ENCODE measurements around the gene SP2. TPM values are rescaled to one million over a fixed set of nuclear protein-coding genes. Genes with fewer than 3 reads are reported as not detected.

The SP2 gene
- total and polyA plus RNA-seq, 2 of the 8 experiments (the other 6 are each of a cell fraction or from before 2014, with no cell fraction given): 5.6 to 13.8 TPM

GRCh38 chr17:47970725-47971499 is 74.9 kb downstream of the SP2 start, which contains the start of gene CDK5RAP3 (continued):
- TF ChIP-seq HDAC2 (IDR thresholded peaks at IDR 0.05; ENCODE audit: borderline replicate concordance in 1 of 2, low read depth in 2 of 2, low read length in 2 of 2) (peak; percentile 52 to 93; a peak in 2 of 4 replicates), NANOG (IDR thresholded peaks at IDR 0.05; ENCODE audit: insufficient read depth, low read depth, low read length, poor library complexity, severe bottlenecking) (peak; percentile 23), SIX5 (IDR thresholded peaks at IDR 0.05; ENCODE audit: low read depth, low read length) (no peak), CREB1 (IDR thresholded peaks at IDR 0.05) (peak; percentile 90), TCF12 (IDR thresholded peaks at IDR 0.05; ENCODE audit: low read depth, low read length) (no peak), CBX8 (IDR thresholded peaks at IDR 0.05; ENCODE audit: borderline replicate concordance, low read depth, low read length) (no peak), CHD7 (IDR thresholded peaks at IDR 0.05; ENCODE audit: insufficient replicate concordance, low read length) (no peak), SIN3A (conservative IDR thresholded peaks at IDR 0.05 in 1 of 2, IDR thresholded peaks at IDR 0.05 in 1 of 2; ENCODE audit: low read depth in 1 of 2, low read length in 2 of 2) (peak; percentile 46 to 64; a peak in 2 of 4 replicates)
